B cell (primary cell): Measurements from ENCODE around the gene PSG4.
"Not testable (repeated sequence)": the region's sequence is repeated elsewhere in the genome, so short reads cannot be mapped to it uniquely, and the experiment has no call there.

Source experiments
- EZH2 ChIP-seq: IDR thresholded peaks from 2 replicates; pipeline ENCODE4 v1.6.1; 2012; ENCODE audit warnings: borderline replicate concordance, low read depth, mild to moderate bottlenecking, moderate library complexity, low read length; ENCODE audit not compliant: insufficient read depth, poor library complexity, severe bottlenecking
- TF ChIP-seq, protein P1 (sequence below): fragments of 200-600 bp; IDR thresholded peaks from one replicate; pipeline ENCODE4 v1.8.0; 2022; ENCODE audit warnings: antibody characterized with exemption, mild to moderate bottlenecking

DNA sequence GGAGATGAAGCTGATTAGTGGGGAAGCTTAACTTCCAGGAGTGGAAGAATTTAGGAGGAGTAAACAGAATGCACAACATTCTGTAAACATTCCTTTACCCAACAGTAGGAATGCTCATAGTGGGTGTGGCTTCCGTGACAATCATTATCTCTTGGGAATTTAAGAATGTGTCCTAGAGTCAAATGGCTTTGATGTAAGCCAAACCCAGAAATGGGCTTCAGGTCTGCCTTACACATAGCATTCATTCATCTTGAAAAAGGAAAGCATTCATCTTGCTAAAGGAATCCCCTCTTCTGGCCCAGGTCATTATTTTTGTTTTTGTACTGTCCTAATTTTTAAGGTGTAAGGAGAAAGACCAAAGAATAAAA lies 43.2 kb upstream of the PSG4 start:
- TF ChIP-seq, protein P1, sequence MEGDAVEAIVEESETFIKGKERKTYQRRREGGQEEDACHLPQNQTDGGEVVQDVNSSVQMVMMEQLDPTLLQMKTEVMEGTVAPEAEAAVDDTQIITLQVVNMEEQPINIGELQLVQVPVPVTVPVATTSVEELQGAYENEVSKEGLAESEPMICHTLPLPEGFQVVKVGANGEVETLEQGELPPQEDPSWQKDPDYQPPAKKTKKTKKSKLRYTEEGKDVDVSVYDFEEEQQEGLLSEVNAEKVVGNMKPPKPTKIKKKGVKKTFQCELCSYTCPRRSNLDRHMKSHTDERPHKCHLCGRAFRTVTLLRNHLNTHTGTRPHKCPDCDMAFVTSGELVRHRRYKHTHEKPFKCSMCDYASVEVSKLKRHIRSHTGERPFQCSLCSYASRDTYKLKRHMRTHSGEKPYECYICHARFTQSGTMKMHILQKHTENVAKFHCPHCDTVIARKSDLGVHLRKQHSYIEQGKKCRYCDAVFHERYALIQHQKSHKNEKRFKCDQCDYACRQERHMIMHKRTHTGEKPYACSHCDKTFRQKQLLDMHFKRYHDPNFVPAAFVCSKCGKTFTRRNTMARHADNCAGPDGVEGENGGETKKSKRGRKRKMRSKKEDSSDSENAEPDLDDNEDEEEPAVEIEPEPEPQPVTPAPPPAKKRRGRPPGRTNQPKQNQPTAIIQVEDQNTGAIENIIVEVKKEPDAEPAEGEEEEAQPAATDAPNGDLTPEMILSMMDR = not testable (repeated sequence)
- not testable (repeated sequence) for TF ChIP-seq EZH2
